GM13976 (cell line): Measurements from ENCODE around the gene BCL3.
A peak's percentile ranks its signal among the peaks of the same experiment; 100 is the strongest.
"Not testable (repeated sequence)": the region's sequence is repeated elsewhere in the genome, so short reads cannot be mapped to it uniquely, and the experiment has no call there.

Experiments used
- DNase-seq: peaks from one replicate; pipeline ENCODE4 v3.0.0; 2012; ENCODE audit warnings: low spot score
- in situ Hi-C: fragments of 300-500 bp; cut with MboI; formaldehyde crosslinking; loops from one replicate; pipeline ENCODE4 v1.12.0; 2022; ENCODE audit warnings: low sequenced_read_pairs, mixed read lengths, inconsistent platforms; ENCODE audit not compliant: unreplicated experiment
- TF ChIP-seq, protein P1 (sequence below): IDR thresholded peaks from 2 replicates; pipeline ENCODE4 v1.5.1; 2012; ENCODE audit warnings: borderline replicate concordance, mild to moderate bottlenecking; ENCODE audit not compliant: insufficient read depth; ENCODE audit errors: extremely low read depth, missing control alignments, control extremely low read depth

The BCL3 gene

DNA sequence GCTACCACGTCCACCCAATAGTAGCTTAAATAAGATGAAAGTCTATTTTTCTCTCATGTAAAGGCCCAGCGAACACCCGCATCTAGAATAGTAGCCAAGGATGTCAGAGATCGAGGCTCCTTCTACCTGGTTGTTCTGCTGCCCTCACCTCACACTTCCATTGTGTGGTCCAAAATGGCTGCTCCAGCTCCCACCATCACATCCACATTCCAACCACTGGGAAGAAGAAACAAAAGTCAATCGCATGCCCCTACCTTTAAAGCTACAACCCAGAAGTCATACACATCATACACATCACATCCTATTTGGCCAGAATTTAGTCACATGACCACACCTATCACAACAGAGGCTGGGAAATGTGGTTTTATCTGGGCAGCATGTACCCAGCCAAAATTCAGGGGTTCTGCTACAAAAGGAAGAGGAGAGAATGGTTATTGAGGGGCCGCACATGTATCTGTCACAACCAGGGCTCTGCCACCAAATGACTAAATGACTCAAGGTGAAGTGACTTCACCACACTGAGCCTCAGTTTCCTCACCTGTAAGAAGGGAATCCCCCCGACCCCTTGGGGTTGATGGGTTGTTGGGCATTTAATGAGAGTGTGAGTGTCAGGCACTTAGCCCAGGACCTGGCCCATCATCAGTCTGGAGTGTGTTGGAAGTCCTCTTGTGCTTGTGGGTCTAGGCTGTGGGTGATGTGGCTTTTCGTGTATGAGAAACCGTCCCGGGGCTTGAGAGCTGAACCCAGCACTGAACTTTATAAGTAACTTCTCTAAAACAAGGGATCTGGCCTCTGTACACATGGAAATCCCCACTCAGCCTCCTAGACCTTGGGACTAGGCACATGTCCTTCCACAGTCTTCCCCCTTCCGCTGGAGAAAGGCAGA is 19.0 kb downstream of the BCL3 start:
- DNase-seq: no peak
- in situ Hi-C loops: no loop called here
- TF ChIP-seq, protein P1, sequence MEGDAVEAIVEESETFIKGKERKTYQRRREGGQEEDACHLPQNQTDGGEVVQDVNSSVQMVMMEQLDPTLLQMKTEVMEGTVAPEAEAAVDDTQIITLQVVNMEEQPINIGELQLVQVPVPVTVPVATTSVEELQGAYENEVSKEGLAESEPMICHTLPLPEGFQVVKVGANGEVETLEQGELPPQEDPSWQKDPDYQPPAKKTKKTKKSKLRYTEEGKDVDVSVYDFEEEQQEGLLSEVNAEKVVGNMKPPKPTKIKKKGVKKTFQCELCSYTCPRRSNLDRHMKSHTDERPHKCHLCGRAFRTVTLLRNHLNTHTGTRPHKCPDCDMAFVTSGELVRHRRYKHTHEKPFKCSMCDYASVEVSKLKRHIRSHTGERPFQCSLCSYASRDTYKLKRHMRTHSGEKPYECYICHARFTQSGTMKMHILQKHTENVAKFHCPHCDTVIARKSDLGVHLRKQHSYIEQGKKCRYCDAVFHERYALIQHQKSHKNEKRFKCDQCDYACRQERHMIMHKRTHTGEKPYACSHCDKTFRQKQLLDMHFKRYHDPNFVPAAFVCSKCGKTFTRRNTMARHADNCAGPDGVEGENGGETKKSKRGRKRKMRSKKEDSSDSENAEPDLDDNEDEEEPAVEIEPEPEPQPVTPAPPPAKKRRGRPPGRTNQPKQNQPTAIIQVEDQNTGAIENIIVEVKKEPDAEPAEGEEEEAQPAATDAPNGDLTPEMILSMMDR: no peak

DNA sequence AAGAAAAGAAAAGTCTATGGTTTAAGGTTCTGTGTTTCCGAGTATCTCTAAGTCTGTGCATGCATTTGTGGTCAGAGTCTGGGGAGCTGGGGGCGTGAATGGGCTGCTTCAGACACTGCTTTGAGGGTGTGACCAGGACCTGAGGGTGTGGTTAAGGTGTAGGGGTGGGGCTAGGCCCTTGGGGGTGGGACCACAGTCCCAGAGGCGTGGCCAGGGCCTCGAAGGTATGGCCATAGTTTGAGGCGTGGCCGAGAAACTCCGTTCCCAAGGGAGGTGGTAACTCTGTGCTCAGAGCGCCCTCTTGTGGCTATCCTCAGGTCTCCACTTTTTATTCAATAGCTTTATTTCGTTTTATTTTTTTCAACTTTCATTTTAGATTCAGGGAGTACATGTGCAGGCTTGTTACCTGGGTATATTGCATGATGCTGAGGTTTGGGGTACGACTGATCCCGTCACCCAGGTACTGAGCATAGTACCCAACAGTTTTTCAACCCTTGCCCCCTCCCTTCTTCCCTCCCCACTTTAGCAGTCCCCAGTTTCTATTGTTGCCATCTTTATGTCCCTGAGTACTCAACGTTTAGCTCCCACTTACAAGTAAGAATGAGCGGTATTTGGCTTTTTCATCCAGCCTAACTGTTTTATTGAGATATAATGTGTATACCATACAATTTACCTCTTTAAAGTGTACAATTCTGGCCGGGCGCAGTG is 22.2 kb downstream of the BCL3 start:
- TF ChIP-seq, protein P1: peak; percentile 65
- peak; percentile 99 for DNase-seq
- in situ Hi-C loops: no loop called here

DNA sequence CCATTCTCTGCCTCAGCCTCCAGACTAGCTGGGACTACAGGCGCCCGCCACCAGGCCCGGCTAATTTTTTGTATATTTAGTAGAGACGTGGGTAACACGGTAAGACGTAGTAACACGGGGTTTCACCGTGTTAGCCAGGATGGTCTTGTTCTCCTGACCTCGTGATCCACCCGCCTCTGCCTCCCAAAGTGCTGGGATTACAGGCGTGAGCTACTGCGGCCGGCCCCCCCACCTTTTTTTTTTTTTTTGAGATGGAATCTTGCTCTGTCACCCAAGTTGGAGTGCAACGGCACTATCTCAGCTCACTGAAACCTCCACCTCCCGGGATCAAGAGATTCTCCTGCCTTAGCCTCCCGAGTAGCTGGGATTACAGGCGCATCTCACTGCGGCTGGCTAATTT is 23.6 kb downstream of the BCL3 start:
- in situ Hi-C loops, DNase-seq: not testable (repeated sequence)

DNA sequence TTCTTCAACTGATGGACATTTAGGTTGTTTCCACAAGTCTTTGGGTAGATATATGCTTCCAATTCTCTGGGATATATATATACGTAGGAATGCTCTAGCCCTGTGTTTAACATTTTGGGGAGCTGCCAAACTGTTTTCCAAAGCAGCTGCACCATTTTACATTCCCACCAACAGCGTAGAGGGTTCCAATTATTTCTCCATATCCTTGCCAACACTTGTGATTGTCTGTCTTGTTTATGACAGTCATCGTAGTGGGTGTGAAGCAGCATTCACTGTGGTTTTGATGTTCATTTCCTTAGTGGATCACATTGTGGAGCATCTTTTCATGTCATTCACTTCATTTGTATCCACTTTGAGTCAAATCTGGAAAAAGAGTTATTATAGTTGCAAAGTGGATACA is 24.5 kb downstream of the BCL3 start:
- in situ Hi-C loops: no loop called here
- DNase-seq: no peak
- TF ChIP-seq, protein P1: no peak

DNA sequence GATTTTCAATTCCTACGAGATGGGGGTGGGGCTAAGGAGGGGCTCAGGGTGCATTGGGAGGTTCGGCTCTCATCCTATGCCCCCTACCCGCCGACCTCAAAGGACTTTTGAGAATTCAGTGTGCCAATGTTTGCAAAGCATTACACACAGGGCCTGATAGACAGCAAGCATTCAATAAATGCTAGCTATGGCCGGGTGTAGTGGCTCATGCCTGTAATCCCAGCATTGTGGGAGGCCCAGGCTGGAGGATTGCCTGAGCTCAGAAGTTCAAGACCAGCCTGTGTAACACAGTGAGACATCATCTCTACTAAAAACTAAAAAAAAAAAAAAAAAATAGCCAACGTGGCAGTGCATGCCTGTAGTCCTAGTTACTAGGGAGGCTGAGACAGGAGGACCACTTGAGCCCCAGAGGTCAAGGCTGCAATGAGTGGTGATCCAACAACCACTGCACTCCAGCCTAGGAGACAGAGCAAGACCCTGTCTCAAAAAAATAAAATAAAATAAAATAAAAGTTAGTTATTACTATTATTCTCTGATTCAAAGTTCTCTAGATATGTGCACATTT is 27.2 kb downstream of the BCL3 start:
- TF ChIP-seq, protein P1: no peak
- in situ Hi-C loops: no loop called here
- DNase-seq: no peak

DNA sequence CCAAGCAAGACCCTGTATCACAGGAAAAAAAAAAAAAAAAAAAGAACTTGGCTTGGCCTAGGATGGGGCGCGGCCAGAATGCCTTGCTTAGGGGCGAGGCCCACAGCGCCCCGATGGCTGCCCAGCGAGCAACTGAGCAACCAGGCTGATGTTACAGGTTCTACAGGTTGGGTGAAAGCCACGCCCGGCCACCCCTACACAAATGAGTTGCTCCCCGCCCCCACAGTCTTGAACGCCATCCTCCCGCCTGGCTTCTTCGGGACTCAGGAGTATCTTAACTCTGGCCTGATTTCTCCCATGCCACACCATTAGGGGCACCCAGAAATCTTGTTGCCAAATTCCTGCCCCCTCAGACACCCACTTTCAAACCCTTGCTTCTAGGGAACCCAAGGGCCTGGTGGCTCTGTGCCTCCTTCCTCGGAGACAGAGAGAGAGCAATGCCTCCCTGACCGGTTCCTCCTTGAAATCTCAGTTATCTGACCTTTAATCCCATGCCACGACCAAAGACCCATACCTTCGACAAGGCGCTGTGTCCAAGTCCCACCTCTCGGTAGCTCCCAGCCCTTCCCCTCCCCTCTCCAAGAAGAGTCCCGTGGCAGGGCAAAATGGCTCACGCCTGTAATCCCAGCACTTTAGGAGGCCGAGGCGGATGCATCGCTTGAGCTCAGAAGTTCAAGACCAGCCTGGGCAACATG is 28.0 kb downstream of the BCL3 start:
- in situ Hi-C loops: no loop called here

More for the DNA sequence above, 28.0 kb downstream of the BCL3 start:
- no peak for DNase-seq
- TF ChIP-seq, protein P1: no peak
